NAMALWA (cell line): Measurements from ENCODE around the gene FBXW12.

Experiments
- DNase-seq: peaks from one replicate; pipeline ENCODE4 v3.0.0-alpha.2; 2015; ENCODE audit warnings: low spot score

Gene FBXW12

GRCh38 chr3:48408823-48409281 lies 36.8 kb downstream of the FBXW12 start:
- no peak for DNase-seq

- DNase-seq = no peak
Observed at GRCh38 chr3:48409291-48410201, 37.5 kb downstream of the FBXW12 start.

- no peak for DNase-seq
Observed at GRCh38 chr3:48410205-48411040, 38.4 kb downstream of the FBXW12 start.

GRCh38 chr3:48411041-48411588 lies 39.1 kb downstream of the FBXW12 start:
- no peak for DNase-seq

GRCh38 chr3:48411606-48412374 lies 39.8 kb downstream of the FBXW12 start:
- DNase-seq = no peak

- DNase-seq = no peak
Observed at GRCh38 chr3:48412375-48413001, 40.5 kb downstream of the FBXW12 start.

GRCh38 chr3:48413086-48413485 lies 41.1 kb downstream of the FBXW12 start:
- no peak for DNase-seq

- no peak for DNase-seq
Observed at GRCh38 chr3:48413611-48414010, 41.6 kb downstream of the FBXW12 start.

GRCh38 chr3:48414376-48415250 lies 42.6 kb downstream of the FBXW12 start:
- no peak for DNase-seq

- no peak for DNase-seq
Observed at GRCh38 chr3:48415251-48415953, 43.4 kb downstream of the FBXW12 start.

GRCh38 chr3:48416091-48416505 lies 44.1 kb downstream of the FBXW12 start:
- no peak for DNase-seq

- no peak for DNase-seq
Observed at GRCh38 chr3:48416546-48416945, 44.5 kb downstream of the FBXW12 start.

GRCh38 chr3:48417529-48418108 lies 45.6 kb downstream of the FBXW12 start:
- no peak for DNase-seq

- no peak for DNase-seq
Observed at GRCh38 chr3:48418140-48418539, 46.1 kb downstream of the FBXW12 start.

GRCh38 chr3:48418651-48419050 lies 46.6 kb downstream of the FBXW12 start:
- no peak for DNase-seq

GRCh38 chr3:48419149-48419548 lies 47.1 kb downstream of the FBXW12 start:
- DNase-seq = no peak

GRCh38 chr3:48419597-48419996 lies 47.6 kb downstream of the FBXW12 start:
- DNase-seq = no peak

- no peak for DNase-seq
Observed at GRCh38 chr3:48420561-48420960, 48.5 kb downstream of the FBXW12 start.

GRCh38 chr3:48422272-48422671 lies 50.3 kb downstream of the FBXW12 start:
- DNase-seq = no peak
